K562 (cell line): ENCODE data around the gene AFDN. TPM values are rescaled to one million over a fixed set of nuclear protein-coding genes. Genes with fewer than 3 reads are reported as not detected.

ENCODE experiments used
- NONO ChIP-seq, 2 experiments: fragments of 200-400 bp in 1 of 2; fragments of 450-650 bp in 1 of 2; formaldehyde crosslinking in 1 of 2; IDR thresholded peaks; 2 replicates each; pipeline ENCODE4 v1.6.1; 2017; ENCODE audit warnings: low read depth in 2 of 2, mild to moderate bottlenecking in 2 of 2, moderate library complexity in 2 of 2, low read length in 1 of 2
- PHF8 ChIP-seq: fragments of 200-600 bp; sonication (generic); IDR thresholded peaks from 2 replicates; pipeline ENCODE4 v1.6.1; 2012; ENCODE audit warnings: mixed run types, mild to moderate bottlenecking, inconsistent platforms, low read length, moderate library complexity, borderline replicate concordance
- POLR2G ChIP-seq: fragments of 200-400 bp; formaldehyde crosslinking; IDR thresholded peaks from 2 replicates; pipeline ENCODE4 v1.6.1; 2017; ENCODE audit warnings: low read depth, mild to moderate bottlenecking, antibody characterized with exemption, low read length, moderate library complexity
- RB1 ChIP-seq: fragments of 450-650 bp; IDR thresholded peaks from 2 replicates; pipeline ENCODE4 v1.6.1; 2017; ENCODE audit warnings: low read depth, mild to moderate bottlenecking
- RBBP5 ChIP-seq: fragments of 200-600 bp; sonication (generic); IDR thresholded peaks from 2 replicates; pipeline ENCODE4 v1.6.1; 2012; ENCODE audit warnings: borderline replicate concordance, mild to moderate bottlenecking, low read length, control low read depth, inconsistent platforms; ENCODE audit not compliant: insufficient read depth, poor library complexity, severe bottlenecking
- SIN3A ChIP-seq, 2 experiments: fragments of 150-350 bp in 1 of 2; IDR thresholded peaks; 2 replicates each; pipeline ENCODE4 v1.6.1; 2011 to 2016; ENCODE audit warnings: borderline replicate concordance in 2 of 2, low read depth in 2 of 2, low read length in 2 of 2, mild to moderate bottlenecking in 2 of 2, moderate library complexity in 2 of 2; ENCODE audit not compliant: control insufficient read depth in 1 of 2
- SMAD4 ChIP-seq: fragments of 250-450 bp; sonication (Bioruptor Pico); conservative IDR thresholded peaks from 2 replicates; pipeline ENCODE4 v1.8.0; 2021; ENCODE audit warnings: inconsistent platforms, mild to moderate bottlenecking, moderate library complexity
- TARDBP ChIP-seq: fragments of 450-650 bp; IDR thresholded peaks from 2 replicates; pipeline ENCODE4 v1.6.1; 2016
- TRIM28 ChIP-seq: fragments of 450-650 bp; IDR thresholded peaks from 2 replicates; pipeline ENCODE4 v1.6.1; 2017
- polyA plus RNA-seq, 8 experiments: library from polyadenylated mRNA; depleted of rRNA in 4 of 8; stranded (reverse) in 5 of 8; unstranded in 3 of 8; fragments of >200 nt; fragmentation: Nextera tagmentation in 2 of 8; fragmentation: Illumina TruSeq in 1 of 8; extraction: Ambion mirVana in 2 of 8; extraction: Trizol in 1 of 8; gene quantifications; 2 replicates each; pipeline versions ENCODE4 v1.2.1 to v1.2.3, GENCODE V29; 2011 to 2014; ENCODE audit warnings: inconsistent platforms in 1 of 8, missing spikeins in 1 of 8
- total RNA-seq, 7 experiments: library from RNA; depleted of rRNA in 6 of 7; stranded (reverse); fragments of >200 nt in 6 of 7; fragmentation: Illumina TruSeq in 2 of 7; extraction: Trizol in 2 of 7; gene quantifications; 2 replicates each; pipeline versions ENCODE4 v1.2.1 to v1.2.3, GENCODE V29; 2011 to 2021; ENCODE audit warnings: low replicate concordance in 1 of 7
- TF ChIP-seq, protein P1 (sequence below), 2 experiments: IDR thresholded peaks; 2 replicates each; pipeline ENCODE4 v1.6.1; 2012; ENCODE audit warnings: improper control_type of control experiment in 2 of 2, low read depth in 2 of 2, low read length in 2 of 2, borderline replicate concordance in 1 of 2
- TF ChIP-seq, protein P2 (sequence below): fragments of 200-800 bp; sonication (Bioruptor generic); IDR thresholded peaks from 2 replicates; pipeline ENCODE4 v1.6.1; 2017; ENCODE audit warnings: missing genetic modification characterization, missing compliant biosample characterization
- TF ChIP-seq, protein P3 (sequence below), 2 experiments: fragments of 200-800 bp in 1 of 2; sonication (Bioruptor generic) in 1 of 2; sonication (generic) in 1 of 2; formaldehyde crosslinking in 1 of 2; IDR thresholded peaks in 1 of 2; conservative IDR thresholded peaks in 1 of 2; 2 replicates each; pipeline versions ENCODE4 v1.5.0 to v1.6.1; 2016 to 2020; ENCODE audit warnings: missing compliant biosample characterization in 1 of 2, missing genetic modification characterization in 1 of 2, missing genetic modification reagents in 1 of 2
- TF ChIP-seq, protein P4 (sequence below): fragments of 200-800 bp; sonication (Bioruptor generic); IDR thresholded peaks from 2 replicates; pipeline ENCODE4 v1.6.1; 2017; ENCODE audit warnings: missing genetic modification characterization, missing compliant biosample characterization

AFDN gene
- total and polyA plus RNA-seq, 9 of the 15 experiments (the other 6 are each of a cell fraction or from before 2014, with no cell fraction given): 7.2 to 129 (median 105) TPM

DNA sequence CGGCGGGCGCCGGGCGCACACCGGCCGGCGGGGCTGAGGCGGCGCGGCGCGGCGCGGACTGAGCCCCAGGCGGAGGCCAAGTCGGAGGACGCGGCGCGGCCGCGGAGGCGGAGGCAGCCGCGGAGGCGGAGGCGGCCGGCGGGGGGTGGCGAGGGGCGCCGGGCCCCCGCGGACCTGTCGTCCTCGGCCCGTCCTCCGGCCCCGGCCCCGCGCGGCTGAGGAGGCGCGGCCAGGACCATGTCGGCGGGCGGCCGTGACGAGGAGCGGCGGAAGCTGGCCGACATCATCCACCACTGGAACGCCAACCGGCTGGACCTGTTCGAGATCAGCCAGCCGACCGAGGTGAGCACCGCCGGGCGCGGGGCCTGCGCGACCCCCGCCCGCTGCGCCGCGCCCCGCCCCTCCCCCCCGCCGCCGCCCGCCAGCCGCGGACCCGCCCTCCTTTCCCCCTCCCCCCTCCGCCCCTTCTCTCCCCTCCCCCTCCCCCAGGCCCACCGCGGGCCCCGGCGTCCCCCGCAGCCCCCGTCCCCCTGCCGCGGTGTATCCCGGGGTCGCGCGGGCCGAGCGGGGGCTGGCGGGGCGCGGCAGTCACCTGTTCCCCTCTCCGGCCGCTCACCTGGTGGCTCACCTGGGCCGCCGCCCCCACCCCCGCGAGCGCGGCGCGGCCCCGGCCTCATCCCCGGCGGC is at the start of gene AFDN (continued):
- TF ChIP-seq, protein P1, sequence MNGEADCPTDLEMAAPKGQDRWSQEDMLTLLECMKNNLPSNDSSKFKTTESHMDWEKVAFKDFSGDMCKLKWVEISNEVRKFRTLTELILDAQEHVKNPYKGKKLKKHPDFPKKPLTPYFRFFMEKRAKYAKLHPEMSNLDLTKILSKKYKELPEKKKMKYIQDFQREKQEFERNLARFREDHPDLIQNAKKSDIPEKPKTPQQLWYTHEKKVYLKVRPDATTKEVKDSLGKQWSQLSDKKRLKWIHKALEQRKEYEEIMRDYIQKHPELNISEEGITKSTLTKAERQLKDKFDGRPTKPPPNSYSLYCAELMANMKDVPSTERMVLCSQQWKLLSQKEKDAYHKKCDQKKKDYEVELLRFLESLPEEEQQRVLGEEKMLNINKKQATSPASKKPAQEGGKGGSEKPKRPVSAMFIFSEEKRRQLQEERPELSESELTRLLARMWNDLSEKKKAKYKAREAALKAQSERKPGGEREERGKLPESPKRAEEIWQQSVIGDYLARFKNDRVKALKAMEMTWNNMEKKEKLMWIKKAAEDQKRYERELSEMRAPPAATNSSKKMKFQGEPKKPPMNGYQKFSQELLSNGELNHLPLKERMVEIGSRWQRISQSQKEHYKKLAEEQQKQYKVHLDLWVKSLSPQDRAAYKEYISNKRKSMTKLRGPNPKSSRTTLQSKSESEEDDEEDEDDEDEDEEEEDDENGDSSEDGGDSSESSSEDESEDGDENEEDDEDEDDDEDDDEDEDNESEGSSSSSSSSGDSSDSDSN (IDR thresholded peaks at IDR 0.05; ENCODE audit: borderline replicate concordance in 1 of 2, low read depth in 2 of 2, low read length in 2 of 2): 0 out of 4 replicates have a peak, but pooled peaks of 1 of the 2 experiments have one; percentile 5
- TF ChIP-seq PHF8: peak; percentile 62; the same call in 1 of the 2 replicates
- TF ChIP-seq SIN3A (IDR thresholded peaks at IDR 0.05; ENCODE audit: borderline replicate concordance in 2 of 2, control insufficient read depth in 1 of 2, low read depth in 2 of 2, low read length in 2 of 2): 0 out of 4 replicates have a peak, but pooled peaks of 1 of the 2 experiments have one; percentile 34
- TF ChIP-seq POLR2G: peak; percentile 71
- TF ChIP-seq TRIM28: no peak
- peak; percentile 57; the same call in 1 of the 2 replicates for TF ChIP-seq RB1
- TF ChIP-seq, protein P2, sequence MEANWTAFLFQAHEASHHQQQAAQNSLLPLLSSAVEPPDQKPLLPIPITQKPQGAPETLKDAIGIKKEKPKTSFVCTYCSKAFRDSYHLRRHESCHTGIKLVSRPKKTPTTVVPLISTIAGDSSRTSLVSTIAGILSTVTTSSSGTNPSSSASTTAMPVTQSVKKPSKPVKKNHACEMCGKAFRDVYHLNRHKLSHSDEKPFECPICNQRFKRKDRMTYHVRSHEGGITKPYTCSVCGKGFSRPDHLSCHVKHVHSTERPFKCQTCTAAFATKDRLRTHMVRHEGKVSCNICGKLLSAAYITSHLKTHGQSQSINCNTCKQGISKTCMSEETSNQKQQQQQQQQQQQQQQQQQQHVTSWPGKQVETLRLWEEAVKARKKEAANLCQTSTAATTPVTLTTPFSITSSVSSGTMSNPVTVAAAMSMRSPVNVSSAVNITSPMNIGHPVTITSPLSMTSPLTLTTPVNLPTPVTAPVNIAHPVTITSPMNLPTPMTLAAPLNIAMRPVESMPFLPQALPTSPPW: peak; percentile 80
- TF ChIP-seq, protein P3, sequence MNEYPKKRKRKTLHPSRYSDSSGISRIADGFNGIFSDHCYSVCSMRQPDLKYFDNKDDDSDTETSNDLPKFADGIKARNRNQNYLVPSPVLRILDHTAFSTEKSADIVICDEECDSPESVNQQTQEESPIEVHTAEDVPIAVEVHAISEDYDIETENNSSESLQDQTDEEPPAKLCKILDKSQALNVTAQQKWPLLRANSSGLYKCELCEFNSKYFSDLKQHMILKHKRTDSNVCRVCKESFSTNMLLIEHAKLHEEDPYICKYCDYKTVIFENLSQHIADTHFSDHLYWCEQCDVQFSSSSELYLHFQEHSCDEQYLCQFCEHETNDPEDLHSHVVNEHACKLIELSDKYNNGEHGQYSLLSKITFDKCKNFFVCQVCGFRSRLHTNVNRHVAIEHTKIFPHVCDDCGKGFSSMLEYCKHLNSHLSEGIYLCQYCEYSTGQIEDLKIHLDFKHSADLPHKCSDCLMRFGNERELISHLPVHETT (CRISPR knock-in tag; conservative IDR thresholded peaks at IDR 0.05 in 1 of 2, IDR thresholded peaks at IDR 0.05 in 1 of 2): peak in 1 of 2 experiments; percentile 40; a peak in 1 of 4 replicates
- no peak for TF ChIP-seq TARDBP
- TF ChIP-seq NONO (IDR thresholded peaks at IDR 0.05; ENCODE audit: low read depth in 2 of 2, low read length in 1 of 2): peak in 1 of 2 experiments; percentile 21; a peak in 1 of 4 replicates
- peak; percentile 49; the same call in 1 of the 2 replicates for TF ChIP-seq SMAD4 (CRISPR knock-in tag)
- peak; percentile 10 for TF ChIP-seq RBBP5
- TF ChIP-seq, protein P4, sequence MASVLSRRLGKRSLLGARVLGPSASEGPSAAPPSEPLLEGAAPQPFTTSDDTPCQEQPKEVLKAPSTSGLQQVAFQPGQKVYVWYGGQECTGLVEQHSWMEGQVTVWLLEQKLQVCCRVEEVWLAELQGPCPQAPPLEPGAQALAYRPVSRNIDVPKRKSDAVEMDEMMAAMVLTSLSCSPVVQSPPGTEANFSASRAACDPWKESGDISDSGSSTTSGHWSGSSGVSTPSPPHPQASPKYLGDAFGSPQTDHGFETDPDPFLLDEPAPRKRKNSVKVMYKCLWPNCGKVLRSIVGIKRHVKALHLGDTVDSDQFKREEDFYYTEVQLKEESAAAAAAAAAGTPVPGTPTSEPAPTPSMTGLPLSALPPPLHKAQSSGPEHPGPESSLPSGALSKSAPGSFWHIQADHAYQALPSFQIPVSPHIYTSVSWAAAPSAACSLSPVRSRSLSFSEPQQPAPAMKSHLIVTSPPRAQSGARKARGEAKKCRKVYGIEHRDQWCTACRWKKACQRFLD: peak; percentile 42; the same call in 1 of the 2 replicates
